Retinal pigment epithelial cell (primary cell): ENCODE data around the gene KCNK10.

Experiments
- DNase-seq: peaks from one replicate; pipeline ENCODE4 v3.0.0-alpha.2; 2010; ENCODE audit warnings: low read depth
- H3K4me3 ChIP-seq: 2 replicates; pipeline ENCODE4 v1.5.1; 2011; ENCODE audit warnings: mild to moderate bottlenecking, low read length, control low read depth, moderate library complexity
- CTCF ChIP-seq: conservative IDR thresholded peaks from 2 replicates; pipeline ENCODE4 v1.5.1; 2011; ENCODE audit warnings: low read depth, low read length, control low read depth, inconsistent platforms

The KCNK10 gene

GRCh38 chr14:88289996-88290395 is 33.1 kb downstream of the KCNK10 start:
- DNase-seq = no peak
- TF ChIP-seq CTCF = no peak
- H3K4me3 ChIP-seq = no peak overlapping the region

DNA sequence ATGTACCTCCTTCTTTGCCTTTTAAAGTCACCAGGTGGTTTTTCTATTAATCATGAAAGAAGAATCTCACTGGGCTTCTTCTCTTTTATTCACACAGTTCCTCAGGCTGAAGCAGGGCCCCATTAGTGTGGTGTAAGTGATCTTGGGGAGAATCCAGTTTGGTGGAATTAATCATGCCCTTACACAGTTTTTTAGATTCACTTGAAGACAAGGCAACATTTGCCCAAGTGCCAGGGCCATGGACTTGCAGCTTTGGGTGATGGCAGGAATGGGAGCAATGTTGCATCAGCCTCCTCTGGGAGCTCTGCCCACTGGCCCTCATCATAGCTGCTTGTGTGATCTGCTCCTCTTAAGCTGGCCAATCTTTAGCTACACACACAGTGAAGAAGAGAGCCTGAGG is 33.8 kb downstream of the KCNK10 start:
- TF ChIP-seq CTCF = no peak
- DNase-seq = no peak
- H3K4me3 ChIP-seq = no peak overlapping the region

- no peak for DNase-seq
- H3K4me3 ChIP-seq = no peak overlapping the region
- TF ChIP-seq CTCF = no peak
Observed at GRCh38 chr14:88286309-88286708, 36.8 kb downstream of the KCNK10 start.

DNA sequence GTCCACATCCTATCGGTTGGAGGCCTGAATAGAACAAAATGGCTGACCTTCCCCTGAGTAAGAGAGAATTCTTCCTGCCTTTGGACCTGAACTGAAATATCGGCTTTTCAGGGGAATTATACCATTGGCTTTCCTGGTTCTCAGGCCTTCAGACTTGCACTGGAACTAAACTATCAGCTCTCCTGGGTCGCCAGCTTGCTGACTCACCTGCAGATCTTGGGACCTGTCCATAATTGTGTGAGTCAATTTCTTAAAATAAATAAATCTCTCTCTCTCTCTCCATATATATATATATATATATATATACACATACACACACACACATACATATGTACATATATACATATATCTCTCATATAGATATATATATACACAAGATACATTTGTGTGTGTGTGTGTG is 41.6 kb downstream of the KCNK10 start:
- DNase-seq = no peak
- TF ChIP-seq CTCF = no peak
- no peak overlapping the region for H3K4me3 ChIP-seq

DNA sequence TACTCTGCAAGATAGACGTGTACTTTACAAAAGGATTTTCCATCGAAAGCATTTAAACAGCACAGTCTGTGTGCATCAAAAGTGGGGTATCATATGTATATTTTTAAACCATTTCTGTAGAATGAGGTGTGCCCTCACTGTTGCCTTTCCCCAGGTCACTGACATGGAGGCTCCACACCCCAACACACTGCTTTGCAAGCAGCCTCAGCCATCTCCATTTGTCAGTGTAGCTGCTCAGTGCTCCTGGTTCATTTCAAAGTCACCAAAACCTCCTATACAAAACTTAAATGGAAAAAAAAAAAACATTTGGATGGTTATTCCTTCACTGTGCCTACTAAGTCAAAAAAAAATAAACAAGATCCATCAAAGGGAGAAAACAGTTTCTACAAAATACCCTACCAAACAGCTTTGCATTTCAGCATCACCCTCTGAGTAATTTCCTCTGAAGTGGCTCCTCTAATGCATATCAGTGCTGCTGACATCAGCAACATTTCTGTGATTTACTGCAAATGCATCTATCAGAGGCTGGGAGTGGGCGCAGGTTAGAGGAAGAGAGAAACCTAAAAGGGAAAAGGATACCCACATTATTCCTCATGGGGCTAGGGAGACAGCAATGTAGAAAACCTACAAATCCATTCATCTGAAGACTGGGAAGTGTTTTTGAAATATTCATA is 46.0 kb downstream of the KCNK10 start:
- TF ChIP-seq CTCF = no peak
- no peak for DNase-seq
- no peak overlapping the region for H3K4me3 ChIP-seq

DNA sequence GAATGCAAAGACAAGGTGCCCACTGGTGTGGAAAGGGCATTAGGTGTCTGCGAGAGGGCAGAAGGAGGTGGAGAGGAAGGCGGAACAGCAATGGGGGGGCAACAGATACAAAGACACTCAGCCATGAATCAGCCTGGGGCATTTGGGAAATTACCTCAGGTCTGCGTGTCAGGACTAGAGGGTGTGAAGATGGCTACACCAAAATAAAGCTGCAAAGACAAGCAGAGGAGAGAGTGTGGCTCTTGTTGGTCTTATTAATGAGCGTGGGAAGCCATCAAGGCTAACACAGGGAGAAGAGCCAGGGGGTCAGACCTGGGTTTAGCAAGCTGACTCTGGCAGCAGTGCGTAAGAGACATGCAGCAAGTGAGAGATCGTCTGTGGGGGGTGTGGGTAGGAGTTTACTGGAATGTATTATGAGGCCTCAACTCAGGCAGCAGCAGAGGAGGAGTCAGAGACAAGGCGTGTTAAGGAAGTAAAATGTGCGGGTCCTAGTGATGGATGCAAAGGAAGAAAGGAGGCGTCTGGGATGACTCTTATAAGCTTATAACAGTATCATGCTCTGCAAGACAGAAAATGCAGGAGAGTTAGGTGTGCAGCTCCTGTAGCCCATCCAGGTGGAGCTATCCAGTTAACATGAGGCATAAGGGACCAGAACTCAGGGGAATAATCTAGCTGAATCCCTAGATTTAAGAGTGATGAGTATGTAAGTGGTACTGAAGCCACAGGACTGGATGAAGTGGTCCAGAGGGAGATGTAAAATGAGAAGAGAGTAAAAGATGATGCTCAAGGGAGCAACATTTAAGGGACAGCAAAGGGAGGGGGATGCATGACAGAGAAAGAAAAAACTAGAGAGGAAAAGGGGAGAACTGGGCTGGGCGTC is 50.4 kb downstream of the KCNK10 start:
- H3K4me3 ChIP-seq = no peak overlapping the region
- no peak for TF ChIP-seq CTCF
- DNase-seq = no peak

GRCh38 chr14:88271205-88271604 is 51.9 kb downstream of the KCNK10 start:
- no peak for DNase-seq
- H3K4me3 ChIP-seq = no peak overlapping the region
- no peak for TF ChIP-seq CTCF
